ENCODE data around the gene AP1M1. TPM values are rescaled to one million over a fixed set of nuclear protein-coding genes. Genes with fewer than 3 reads are reported as not detected.

The AP1M1 gene
- total and polyA plus RNA-seq, 11 donors, result 26.2 to 93.4 (median 47.8) TPM

DNA sequence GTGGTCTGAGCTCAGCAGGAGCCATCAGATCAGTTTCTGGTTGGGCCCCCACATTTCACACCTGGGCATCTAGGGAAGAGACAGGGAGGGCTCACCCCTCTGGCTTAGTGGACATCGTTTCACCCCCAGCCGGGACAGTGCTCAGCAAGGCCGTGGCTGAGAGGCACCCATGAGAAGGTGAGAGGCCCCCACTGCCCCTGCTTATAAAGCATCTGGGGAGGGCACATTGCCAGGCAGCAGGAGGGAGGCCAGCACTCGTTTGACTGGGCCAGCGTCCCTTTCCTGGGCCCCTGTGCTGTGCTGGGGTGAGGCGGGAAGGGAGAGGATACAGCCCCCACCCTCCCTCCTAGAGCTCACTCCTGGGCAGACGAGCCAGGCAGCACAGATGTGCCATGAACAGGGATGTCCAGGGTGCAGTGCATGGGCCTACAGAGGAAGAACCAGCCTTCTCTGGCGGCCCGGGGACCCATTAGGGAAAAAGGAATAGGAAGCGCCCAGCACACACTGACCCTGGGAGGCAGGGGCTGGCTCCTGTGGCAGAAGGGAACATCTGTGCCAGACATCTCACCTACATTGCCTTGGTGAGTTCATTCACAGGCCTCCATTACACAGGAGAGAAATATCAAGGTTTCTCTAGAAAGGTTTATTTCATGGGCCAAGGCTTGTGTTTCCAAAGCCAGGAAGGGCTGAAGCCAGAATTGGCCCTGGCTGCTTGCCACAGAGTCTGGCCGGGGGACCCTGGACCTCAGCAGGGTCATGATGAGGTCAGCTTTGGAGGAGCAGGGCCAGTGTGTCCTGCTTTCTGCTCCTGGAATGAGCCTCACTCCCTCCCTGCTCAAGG, 7.7 kb downstream of the AP1M1 start:
- no peak for TF ChIP-seq POLR2A (IDR thresholded peaks at IDR 0.05)
- TF ChIP-seq, protein P1, sequence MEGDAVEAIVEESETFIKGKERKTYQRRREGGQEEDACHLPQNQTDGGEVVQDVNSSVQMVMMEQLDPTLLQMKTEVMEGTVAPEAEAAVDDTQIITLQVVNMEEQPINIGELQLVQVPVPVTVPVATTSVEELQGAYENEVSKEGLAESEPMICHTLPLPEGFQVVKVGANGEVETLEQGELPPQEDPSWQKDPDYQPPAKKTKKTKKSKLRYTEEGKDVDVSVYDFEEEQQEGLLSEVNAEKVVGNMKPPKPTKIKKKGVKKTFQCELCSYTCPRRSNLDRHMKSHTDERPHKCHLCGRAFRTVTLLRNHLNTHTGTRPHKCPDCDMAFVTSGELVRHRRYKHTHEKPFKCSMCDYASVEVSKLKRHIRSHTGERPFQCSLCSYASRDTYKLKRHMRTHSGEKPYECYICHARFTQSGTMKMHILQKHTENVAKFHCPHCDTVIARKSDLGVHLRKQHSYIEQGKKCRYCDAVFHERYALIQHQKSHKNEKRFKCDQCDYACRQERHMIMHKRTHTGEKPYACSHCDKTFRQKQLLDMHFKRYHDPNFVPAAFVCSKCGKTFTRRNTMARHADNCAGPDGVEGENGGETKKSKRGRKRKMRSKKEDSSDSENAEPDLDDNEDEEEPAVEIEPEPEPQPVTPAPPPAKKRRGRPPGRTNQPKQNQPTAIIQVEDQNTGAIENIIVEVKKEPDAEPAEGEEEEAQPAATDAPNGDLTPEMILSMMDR (IDR thresholded peaks at IDR 0.05), result no peak
- Histone ChIP-seq H3K27ac (peak overlapping the region in 2 of 12 donors; percentile 23 to 37), H3K4me3 (no peak overlapping the region), H3K27me3 (no peaks in the 10 kb centered on the region), H3K4me1 (peaks cover 0 to 23% (median 10%) of the 10 kb centered on the region in 12 donors), H3K9me3 (no peaks in the 10 kb centered on the region), H3K36me3 (peaks cover 2 to 92% (median 66%) of the 10 kb centered on the region in 9 donors)
- ATAC-seq, result peak; percentile 18 to 38 (median 35)
- WGBS, 4 donors, result 41 to 54% (median 50%) methylated on average over 10 to 11 of the region's 11 CpGs
- DNase-seq, result no peak
- intact Hi-C loops (cut with DNase I), result no loop called here

DNA sequence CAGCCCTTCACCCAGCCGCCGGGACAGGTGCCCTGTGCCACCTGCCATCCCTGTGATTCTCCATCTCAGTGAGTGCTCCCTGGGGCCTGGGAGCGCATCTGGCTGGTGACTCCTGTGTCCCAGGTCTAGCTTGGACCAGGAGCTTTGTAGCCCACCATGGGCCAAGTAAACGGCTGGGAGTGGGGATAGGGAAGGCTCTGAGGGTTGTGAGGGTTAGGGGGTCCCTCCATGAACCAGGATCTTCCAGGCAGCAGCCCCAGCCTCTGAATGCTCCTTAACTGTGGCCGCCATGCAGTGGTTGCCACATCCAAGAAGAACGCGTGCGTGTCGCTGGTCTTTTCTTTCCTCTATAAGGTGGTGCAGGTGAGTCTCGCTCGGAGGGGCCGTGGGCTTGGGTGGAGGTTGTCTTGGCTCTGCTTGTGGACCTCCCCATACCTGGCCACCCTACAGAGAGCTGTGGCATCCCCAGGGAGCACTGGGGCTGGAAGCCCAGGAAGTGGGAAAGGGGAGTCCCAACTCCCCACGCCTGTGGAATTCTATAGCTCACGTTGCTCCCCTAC, 8.4 kb downstream of the AP1M1 start:
- TF ChIP-seq, protein P1 (IDR thresholded peaks at IDR 0.05), result no peak
- peaks cover 0 to 23% (median 10%) of the 10 kb centered on the region in 12 donors for H3K4me1 ChIP-seq
- H3K27ac ChIP-seq, result peak overlapping the region in 2 of 12 donors; percentile 23 to 37
- 84 to 93% (median 87%) methylated on average over 10 to 14 of the region's 14 CpGs for WGBS, 4 donors
- H3K27me3 ChIP-seq, result no peaks in the 10 kb centered on the region
- no peak overlapping the region for H3K4me3 ChIP-seq
- H3K9me3 ChIP-seq, result peaks cover 0 to under 1% (median 0%) of the 10 kb centered on the region in 12 donors
- peaks cover 2 to 92% (median 72%) of the 10 kb centered on the region in 9 donors for H3K36me3 ChIP-seq
- intact Hi-C loops (cut with DNase I), result no loop called here
- DNase-seq, result no peak
- no peak for ATAC-seq

DNA sequence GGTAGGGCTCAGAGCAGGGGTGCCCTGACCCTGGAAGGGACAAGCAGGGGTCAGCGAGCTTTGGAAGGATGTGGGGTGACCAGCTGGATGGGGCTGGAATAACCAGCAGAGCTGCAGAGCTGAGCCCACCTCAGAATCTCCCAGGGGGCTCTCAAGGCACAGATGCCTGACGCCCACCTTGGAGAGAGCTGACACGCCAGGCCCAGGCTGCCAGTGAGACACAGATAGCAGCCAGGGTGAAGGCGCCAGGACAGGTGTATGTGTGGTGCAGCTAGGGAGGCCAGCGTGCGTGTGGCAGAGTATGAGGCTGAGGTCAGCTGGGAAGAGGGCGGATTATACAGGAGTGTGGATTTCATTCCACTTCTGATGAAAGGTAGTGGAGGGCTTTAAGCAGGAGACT, 8.9 kb downstream of the AP1M1 start:
- Histone ChIP-seq H3K4me3 (no peak overlapping the region), H3K27ac (no peak overlapping the region), H3K9me3 (peaks cover 0 to 6% (median 0%) of the 10 kb centered on the region in 12 donors), H3K27me3 (no peaks in the 10 kb centered on the region), H3K36me3 (peaks cover 2 to 97% (median 75%) of the 10 kb centered on the region in 9 donors), H3K4me1 (peaks cover 0 to 23% (median 10%) of the 10 kb centered on the region in 12 donors)
- WGBS, 4 donors, result 92 to 97% (median 95%) methylated on average over 7 of the region's 7 CpGs
- intact Hi-C loops (cut with DNase I), result no loop called here
- TF ChIP-seq, protein P1 (IDR thresholded peaks at IDR 0.05), result no peak
- no peak for TF ChIP-seq POLR2A (IDR thresholded peaks at IDR 0.05)
- DNase-seq (no peak), ATAC-seq (no peak)

DNA sequence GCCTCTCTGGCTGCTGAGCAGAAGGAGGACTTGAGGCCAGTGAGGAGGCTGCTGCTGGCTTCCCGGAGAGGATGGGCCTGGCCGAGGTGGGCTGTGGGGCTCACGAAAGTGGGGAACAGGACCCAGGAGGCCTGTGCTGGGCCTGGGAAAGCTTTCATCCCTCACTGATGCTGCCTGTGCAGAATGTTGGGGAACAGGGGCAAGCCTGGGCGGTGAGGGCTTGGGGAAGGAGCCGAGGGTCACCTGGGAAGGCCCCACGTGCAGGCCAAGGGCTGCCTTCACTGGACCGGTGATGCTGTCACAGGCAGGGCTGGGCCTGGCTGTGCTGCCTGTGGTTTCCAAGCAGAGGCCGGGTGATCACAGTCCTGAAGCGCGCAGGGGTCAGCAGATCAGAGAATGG, 9.4 kb downstream of the AP1M1 start:
- Histone ChIP-seq H3K27ac (no peak overlapping the region), H3K27me3 (no peaks in the 10 kb centered on the region), H3K4me3 (no peak overlapping the region), H3K9me3 (peaks cover 0 to 6% (median 0%) of the 10 kb centered on the region in 12 donors), H3K36me3 (peaks cover 2 to 99% (median 76%) of the 10 kb centered on the region in 9 donors), H3K4me1 (peaks cover 0 to 23% (median 10%) of the 10 kb centered on the region in 12 donors)
- ATAC-seq (no peak), DNase-seq (no peak)
- TF ChIP-seq, protein P1 (IDR thresholded peaks at IDR 0.05), result no peak
- TF ChIP-seq POLR2A (IDR thresholded peaks at IDR 0.05), result no peak
- 89 to 95% (median 94%) methylated on average over 10 of the region's 10 CpGs for WGBS, 4 donors
- intact Hi-C loops (cut with DNase I), result no loop called here

All from heart left ventricle (tissue), 16 donors.